GM19035 (cell line): ENCODE measurements around the gene SVIL.

ENCODE experiments used
- ATAC-seq: cut with Tn5 transposase; IDR thresholded peaks from one replicate; pipeline ENCODE4 v1.9.1; 2021; ENCODE audit not compliant: unreplicated experiment

The SVIL gene

GRCh38 chr10:29634764-29635625, at the start of gene SVIL:
Gene SVIL (minus strand): TSS chr10:29634971. CDS start chr10:29555058, 79,913 bp downstream.
- no peak for ATAC-seq

- ATAC-seq = no peak
These were observed 47.1 kb upstream of the SVIL start for GRCh38 chr10:29681676-29682448.

- no peak for ATAC-seq
These were observed 45.3 kb upstream of the SVIL start for GRCh38 chr10:29680091-29680490.

GRCh38 chr10:29676732-29677131, 42.0 kb upstream of the SVIL start:
- ATAC-seq = no peak

GRCh38 chr10:29675984-29676383, 41.2 kb upstream of the SVIL start:
- no peak for ATAC-seq

- no peak for ATAC-seq
These were observed 37.2 kb upstream of the SVIL start for GRCh38 chr10:29671968-29672367.

GRCh38 chr10:29671228-29671780, 36.5 kb upstream of the SVIL start:
- no peak for ATAC-seq

- ATAC-seq = no peak
These were observed 36.0 kb upstream of the SVIL start for GRCh38 chr10:29670761-29671160.

- ATAC-seq = no peak
These were observed 34.4 kb upstream of the SVIL start for GRCh38 chr10:29669149-29669548.

GRCh38 chr10:29668628-29669027, 33.9 kb upstream of the SVIL start:
- no peak for ATAC-seq

- no peak for ATAC-seq
These were observed 32.4 kb upstream of the SVIL start for GRCh38 chr10:29667191-29667590.

GRCh38 chr10:29666201-29666600, 31.4 kb upstream of the SVIL start:
- ATAC-seq = no peak

- no peak for ATAC-seq
These were observed 28.9 kb upstream of the SVIL start for GRCh38 chr10:29663718-29664117.

GRCh38 chr10:29658984-29659965, 24.5 kb upstream of the SVIL start:
- peak; percentile 99 for ATAC-seq

GRCh38 chr10:29657719-29658274, 23.0 kb upstream of the SVIL start:
- no peak for ATAC-seq

- ATAC-seq = no peak
These were observed 21.8 kb upstream of the SVIL start for GRCh38 chr10:29656451-29656992.

GRCh38 chr10:29652192-29652591, 17.4 kb upstream of the SVIL start:
- ATAC-seq = no peak

- ATAC-seq = no peak
These were observed 17.0 kb upstream of the SVIL start for GRCh38 chr10:29651767-29652166.

- no peak for ATAC-seq
These were observed 15.8 kb upstream of the SVIL start for GRCh38 chr10:29650552-29650944.
